HEK293 (cell line): Measurements from ENCODE around the gene CASK.

Source experiments
- CTCF ChIA-PET: fragments of 350-600 bp; formaldehyde crosslinking; extraction: SDS; loops from one replicate; lab custom pipeline; 2021; ENCODE audit warnings: antibody characterized with exemption; lab: Yijun Ruan, JAX
- POLR2A ChIA-PET: fragments of 300-600 bp; formaldehyde crosslinking; extraction: SDS; loops from one replicate; lab custom pipeline; 2020; ENCODE audit warnings: antibody characterized with exemption, inconsistent platforms; lab: Yijun Ruan, JAX
- H3K27ac ChIP-seq: fragments of 200-500 bp; sonication (Bioruptor generic); 2 replicates; pipeline ENCODE4 v1.5.1; 2014; ENCODE audit warnings: low read depth, low read length, control low read depth, inconsistent platforms; ENCODE audit errors: extremely low read depth
- H3K36me3 ChIP-seq, 2 experiments: fragments of 200-500 bp in 1 of 2; sonication (Bioruptor generic) in 1 of 2; 1 replicate in 1 of 2; 2 replicates in 1 of 2; pipeline ENCODE4 v1.5.1; 2014 to 2017; ENCODE audit warnings: inconsistent platforms in 2 of 2, low read length in 2 of 2; ENCODE audit not compliant: control insufficient read depth in 2 of 2, insufficient read depth in 1 of 2
- H3K4me1 ChIP-seq: fragments of 200-500 bp; sonication (Bioruptor generic); 2 replicates; pipeline ENCODE4 v1.5.1; 2014; ENCODE audit warnings: mild to moderate bottlenecking, low read length, inconsistent platforms; ENCODE audit not compliant: control insufficient read depth, insufficient read depth
- H3K4me3 ChIP-seq: 2 replicates; pipeline ENCODE4 v1.5.1; 2011; ENCODE audit warnings: low read depth, mild to moderate bottlenecking, control low read depth, low read length, moderate library complexity
- H3K9me3 ChIP-seq: fragments of 200-500 bp; sonication (Bioruptor generic); 2 replicates; pipeline ENCODE4 v1.5.1; 2014; ENCODE audit warnings: low read depth, low read length, inconsistent platforms; ENCODE audit not compliant: control insufficient read depth, insufficient read depth
- FEZF1 ChIP-seq: fragments of 450-650 bp; formaldehyde crosslinking; IDR thresholded peaks from 2 replicates; pipeline ENCODE4 v1.5.1; 2016; ENCODE audit warnings: missing biosample characterization, missing genetic modification characterization
- GLIS1 ChIP-seq: fragments of 450-650 bp; formaldehyde crosslinking; IDR thresholded peaks from 2 replicates; pipeline ENCODE4 v1.5.1; 2016; ENCODE audit warnings: missing biosample characterization, missing genetic modification characterization
- KLF17 ChIP-seq: fragments of 450-650 bp; formaldehyde crosslinking; IDR thresholded peaks from 2 replicates; pipeline ENCODE4 v1.5.1; 2016; ENCODE audit warnings: missing biosample characterization, missing genetic modification characterization
- OSR2 ChIP-seq: fragments of 450-650 bp; formaldehyde crosslinking; IDR thresholded peaks from 2 replicates; pipeline ENCODE4 v1.5.1; 2016; ENCODE audit warnings: missing biosample characterization, missing genetic modification characterization
- OVOL3 ChIP-seq: fragments of 450-650 bp; formaldehyde crosslinking; IDR thresholded peaks from 2 replicates; pipeline ENCODE4 v1.5.1; 2016; ENCODE audit warnings: missing biosample characterization, missing genetic modification characterization
- PBX3 ChIP-seq: sonication (generic); formaldehyde crosslinking; IDR thresholded peaks from 2 replicates; pipeline ENCODE4 v1.8.1; 2022; ENCODE audit warnings: mild to moderate bottlenecking, moderate library complexity, missing genetic modification reagents
- SCRT2 ChIP-seq: fragments of 450-650 bp; formaldehyde crosslinking; IDR thresholded peaks from 2 replicates; pipeline ENCODE4 v1.5.1; 2016; ENCODE audit warnings: missing biosample characterization, missing genetic modification characterization
- SETDB1 ChIP-seq: IDR thresholded peaks from one replicate; pipeline ENCODE4 v1.6.1; 2017; ENCODE audit warnings: mild to moderate bottlenecking, low read length, moderate library complexity, mixed read lengths; ENCODE audit not compliant: insufficient read length
- ZBTB20 ChIP-seq: fragments of 450-650 bp; formaldehyde crosslinking; IDR thresholded peaks from 2 replicates; pipeline ENCODE4 v1.5.1; 2016; ENCODE audit warnings: missing biosample characterization, missing genetic modification characterization
- ZBTB26 ChIP-seq: fragments of 450-650 bp; formaldehyde crosslinking; optimal IDR thresholded peaks from 2 replicates; pipeline ENCODE3; 2016; ENCODE audit warnings: missing biosample characterization, mild to moderate bottlenecking, missing genetic modification characterization
- ZBTB48 ChIP-seq: fragments of 450-650 bp; formaldehyde crosslinking; IDR thresholded peaks from 2 replicates; pipeline ENCODE4 v1.5.1; 2016; ENCODE audit warnings: missing biosample characterization, missing genetic modification characterization
- ZBTB8A ChIP-seq: fragments of 450-650 bp; formaldehyde crosslinking; IDR thresholded peaks from 2 replicates; pipeline ENCODE4 v1.5.1; 2016; ENCODE audit warnings: missing biosample characterization, missing genetic modification characterization
- ZFP37 ChIP-seq: fragments of 450-650 bp; formaldehyde crosslinking; IDR thresholded peaks from 2 replicates; pipeline ENCODE4 v1.5.1; 2016; ENCODE audit warnings: missing biosample characterization, missing genetic modification characterization
- ZNF114 ChIP-seq: fragments of 450-650 bp; formaldehyde crosslinking; IDR thresholded peaks from 2 replicates; pipeline ENCODE4 v1.5.0; 2017; ENCODE audit warnings: missing biosample characterization, missing genetic modification characterization
- ZNF140 ChIP-seq: fragments of 450-650 bp; formaldehyde crosslinking; IDR thresholded peaks from 2 replicates; pipeline ENCODE4 v1.5.1; 2016; ENCODE audit warnings: missing biosample characterization, missing genetic modification characterization
- ZNF184 ChIP-seq: fragments of 450-650 bp; IDR thresholded peaks from 2 replicates; pipeline ENCODE4 v1.5.1; 2018; ENCODE audit warnings: missing biosample characterization, mild to moderate bottlenecking, missing genetic modification characterization
- ZNF221 ChIP-seq: fragments of 450-650 bp; formaldehyde crosslinking; IDR thresholded peaks from 2 replicates; pipeline ENCODE4 v1.5.1; 2017; ENCODE audit warnings: missing biosample characterization, missing genetic modification characterization, borderline replicate concordance
- ZNF324 ChIP-seq: fragments of 450-650 bp; formaldehyde crosslinking; IDR thresholded peaks from 2 replicates; pipeline ENCODE4 v1.5.1; 2016; ENCODE audit warnings: missing biosample characterization, missing genetic modification characterization
- ZNF341 ChIP-seq: fragments of 450-650 bp; formaldehyde crosslinking; IDR thresholded peaks from 2 replicates; pipeline ENCODE4; 2016; ENCODE audit warnings: low read depth, missing biosample characterization, missing genetic modification characterization
- ZNF404 ChIP-seq: fragments of 450-650 bp; formaldehyde crosslinking; IDR thresholded peaks from 2 replicates; pipeline ENCODE4 v1.5.1; 2017; ENCODE audit warnings: missing biosample characterization, missing genetic modification characterization
- ZNF645 ChIP-seq: fragments of 450-650 bp; formaldehyde crosslinking; IDR thresholded peaks from 2 replicates; pipeline ENCODE4; 2016; ENCODE audit warnings: missing biosample characterization, missing genetic modification characterization
- ZNF658 ChIP-seq: fragments of 450-650 bp; formaldehyde crosslinking; IDR thresholded peaks from 2 replicates; pipeline ENCODE4; 2016; ENCODE audit warnings: missing biosample characterization, missing genetic modification characterization
- ZNF791 ChIP-seq: fragments of 450-650 bp; formaldehyde crosslinking; IDR thresholded peaks from 2 replicates; pipeline ENCODE4 v1.5.1; 2016; ENCODE audit warnings: missing biosample characterization, missing genetic modification characterization
- ZSCAN23 ChIP-seq: fragments of 450-650 bp; formaldehyde crosslinking; IDR thresholded peaks from 2 replicates; pipeline ENCODE4 v1.5.1; 2016; ENCODE audit warnings: missing biosample characterization, missing genetic modification characterization

CASK gene

GRCh38 chrX:41480508-41481260, 442.7 kb downstream of the CASK start:
- TF ChIP-seq SETDB1 = peak; percentile 57
- TF ChIP-seq PBX3 = 0 out of 2 replicates have a peak, but pooled peaks have one; percentile 35
- no peak for TF ChIP-seq KLF17
- no peak for TF ChIP-seq ZNF658 (tag by site-specific recombination)
- no peaks in the 10 kb centered on the region for H3K36me3 ChIP-seq
- ChIA-PET POLR2A (no interaction called here), CTCF (interaction anchor here (0.6 to 1.2 kb wide), 7 partner anchors 8 to 474 kb away, joined by 3 to 5 read pairs (median 4); no protein-coding TSS in a partner anchor)
- no peak overlapping the region for H3K27ac ChIP-seq
- no peaks in the 10 kb centered on the region for H3K4me1 ChIP-seq
- no peaks in the 10 kb centered on the region for H3K9me3 ChIP-seq
- no peak overlapping the region for H3K4me3 ChIP-seq

- no peaks in the 10 kb centered on the region for H3K9me3 ChIP-seq
- H3K4me3 ChIP-seq = no peak overlapping the region
- CTCF ChIA-PET = interaction anchor here (0.6 kb wide), 1 partner anchor 8 kb away, joined by 3 read pairs; no protein-coding TSS in a partner anchor
- TF ChIP-seq ZNF341 (tag by site-specific recombination) (no peak), SCRT2 (tag by site-specific recombination) (0 out of 2 replicates have a peak, but pooled peaks have one; percentile 27), ZNF221 (tag by site-specific recombination) (no peak)
- TF ChIP-seq, all 188 proteins: peak for 1
- H3K36me3 ChIP-seq = no peaks in the 10 kb centered on the region
- H3K27ac ChIP-seq = no peak overlapping the region
- no peaks in the 10 kb centered on the region for H3K4me1 ChIP-seq
- POLR2A ChIA-PET = interaction anchor here (0.6 kb wide), 1 partner anchor 847 kb away, joined by 4 read pairs; no protein-coding TSS in a partner anchor
Measured at GRCh38 chrX:41478381-41478911, 444.9 kb downstream of the CASK start.

- H3K27ac ChIP-seq = no peak overlapping the region
- H3K4me3 ChIP-seq = no peak overlapping the region
- H3K36me3 ChIP-seq = no peaks in the 10 kb centered on the region
- no peaks in the 10 kb centered on the region for H3K9me3 ChIP-seq
- H3K4me1 ChIP-seq = no peaks in the 10 kb centered on the region
- no peak for TF ChIP-seq ZFP37 (tag by site-specific recombination)
- TF ChIP-seq FEZF1 = no peak
- TF ChIP-seq ZNF404 (tag by site-specific recombination) = no peak
- TF ChIP-seq OVOL3 = no peak
- TF ChIP-seq ZNF114 (tag by site-specific recombination) = no peak
- TF ChIP-seq ZNF324 = no peak
- TF ChIP-seq ZBTB48 (tag by site-specific recombination) = no peak
- ChIA-PET CTCF (interaction anchor here (0.6 kb wide), 1 partner anchor 14 kb away, joined by 3 read pairs; no protein-coding TSS in a partner anchor), POLR2A (no interaction called here)
Measured at GRCh38 chrX:41475591-41476241, 447.6 kb downstream of the CASK start.

GRCh38 chrX:41475191-41475590, 448.2 kb downstream of the CASK start:
- Histone ChIP-seq H3K27ac (no peak overlapping the region), H3K36me3 (no peaks in the 10 kb centered on the region), H3K9me3 (no peaks in the 10 kb centered on the region), H3K4me3 (no peak overlapping the region), H3K4me1 (no peaks in the 10 kb centered on the region)
- ChIA-PET POLR2A (no interaction called here), CTCF (interaction anchor here (0.6 kb wide), 1 partner anchor 13 kb away, joined by 3 read pairs; no protein-coding TSS in a partner anchor)
- TF ChIP-seq GLIS1 (tag by site-specific recombination) (no peak), OSR2 (tag by site-specific recombination) (no peak), ZNF791 (no peak), ZBTB20 (tag by site-specific recombination) (no peak), ZBTB26 (no peak), ZNF184 (tag by site-specific recombination) (no peak), ZNF645 (no peak), ZNF140 (tag by site-specific recombination) (no peak), ZSCAN23 (tag by site-specific recombination) (no peak), ZBTB8A (no peak)
